Measurements from ENCODE around the gene MED4.
"Not testable (repeated sequence)": the region's sequence is repeated elsewhere in the genome, so short reads cannot be mapped to it uniquely, and the experiment has no call there.

Gene MED4

GRCh38 chr13:48066310-48066989 lies 28.5 kb downstream of the MED4 start:
- Mint-ChIP-seq H3K4me3 (no peak overlapping the region), H3K27me3 (ENCODE audit: low read depth) (no peaks in the 10 kb centered on the region), H3K4me1 (no peaks in the 10 kb centered on the region), H3K27ac (no peak overlapping the region), H3K36me3 (ENCODE audit: low read depth) (peaks cover 83% of the 10 kb centered on the region), H3K9me3 (peaks cover 43% of the 10 kb centered on the region)
- TF ChIP-seq CTCF (IDR thresholded peaks at IDR 0.05; ENCODE audit: unreplicated experiment in 3 of 3): no peak

- peaks cover 78% of the 10 kb centered on the region for H3K36me3 Mint-ChIP-seq (ENCODE audit: low read depth)
- not testable (repeated sequence) for H3K27ac Mint-ChIP-seq; H3K4me1 Mint-ChIP-seq; H3K4me3 Mint-ChIP-seq; H3K9me3 Mint-ChIP-seq; H3K27me3 Mint-ChIP-seq (ENCODE audit: low read depth)
Observed at GRCh38 chr13:48059951-48060350, 35.0 kb downstream of the MED4 start.

- H3K27ac Mint-ChIP-seq; H3K4me1 Mint-ChIP-seq; H3K27me3 Mint-ChIP-seq (ENCODE audit: low read depth); H3K4me3 Mint-ChIP-seq; H3K9me3 Mint-ChIP-seq: not testable (repeated sequence)
- H3K36me3 Mint-ChIP-seq (ENCODE audit: low read depth): peaks cover 70% of the 10 kb centered on the region
Observed at GRCh38 chr13:48058536-48058935, 36.4 kb downstream of the MED4 start.

- TF ChIP-seq CTCF (IDR thresholded peaks at IDR 0.05; ENCODE audit: unreplicated experiment in 3 of 3): no peak
- no peaks in the 10 kb centered on the region for H3K4me1 Mint-ChIP-seq
- no peaks in the 10 kb centered on the region for H3K27me3 Mint-ChIP-seq (ENCODE audit: low read depth)
- peaks cover 75% of the 10 kb centered on the region for H3K36me3 Mint-ChIP-seq (ENCODE audit: low read depth)
- H3K27ac Mint-ChIP-seq: no peak overlapping the region
- H3K4me3 Mint-ChIP-seq: no peak overlapping the region
- H3K9me3 Mint-ChIP-seq: no peaks in the 10 kb centered on the region
Observed at GRCh38 chr13:48055712-48056111, 39.2 kb downstream of the MED4 start.

GRCh38 chr13:48054601-48055000 lies 40.3 kb downstream of the MED4 start:
- Mint-ChIP-seq H3K27ac (no peak overlapping the region), H3K36me3 (ENCODE audit: low read depth) (peaks cover 69% of the 10 kb centered on the region), H3K4me1 (no peaks in the 10 kb centered on the region), H3K27me3 (ENCODE audit: low read depth) (no peaks in the 10 kb centered on the region), H3K9me3 (no peaks in the 10 kb centered on the region), H3K4me3 (no peak overlapping the region)
- no peak for TF ChIP-seq CTCF (IDR thresholded peaks at IDR 0.05; ENCODE audit: unreplicated experiment in 3 of 3)

GRCh38 chr13:48050550-48050949 lies 44.4 kb downstream of the MED4 start:
- TF ChIP-seq CTCF (IDR thresholded peaks at IDR 0.05; ENCODE audit: unreplicated experiment in 3 of 3): no peak
- Mint-ChIP-seq H3K9me3 (no peaks in the 10 kb centered on the region), H3K36me3 (ENCODE audit: low read depth) (peaks cover 53% of the 10 kb centered on the region), H3K4me1 (no peaks in the 10 kb centered on the region), H3K27ac (no peak overlapping the region), H3K27me3 (ENCODE audit: low read depth) (no peaks in the 10 kb centered on the region), H3K4me3 (no peak overlapping the region)

GRCh38 chr13:48043789-48044503 lies 51.0 kb downstream of the MED4 start:
- Mint-ChIP-seq H3K27me3 (ENCODE audit: low read depth) (no peaks in the 10 kb centered on the region), H3K4me3 (no peak overlapping the region), H3K9me3 (no peaks in the 10 kb centered on the region), H3K4me1 (peaks cover 4% of the 10 kb centered on the region), H3K36me3 (ENCODE audit: low read depth) (peaks cover 42% of the 10 kb centered on the region), H3K27ac (no peak overlapping the region)
- no peak for TF ChIP-seq CTCF (IDR thresholded peaks at IDR 0.05; ENCODE audit: unreplicated experiment in 3 of 3)
